ENCODE results near the gene PLEKHN1.
"Not testable (repeated sequence)": the region's sequence is repeated elsewhere in the genome, so short reads cannot be mapped to it uniquely, and the experiment has no call there.

Gene PLEKHN1

DNA sequence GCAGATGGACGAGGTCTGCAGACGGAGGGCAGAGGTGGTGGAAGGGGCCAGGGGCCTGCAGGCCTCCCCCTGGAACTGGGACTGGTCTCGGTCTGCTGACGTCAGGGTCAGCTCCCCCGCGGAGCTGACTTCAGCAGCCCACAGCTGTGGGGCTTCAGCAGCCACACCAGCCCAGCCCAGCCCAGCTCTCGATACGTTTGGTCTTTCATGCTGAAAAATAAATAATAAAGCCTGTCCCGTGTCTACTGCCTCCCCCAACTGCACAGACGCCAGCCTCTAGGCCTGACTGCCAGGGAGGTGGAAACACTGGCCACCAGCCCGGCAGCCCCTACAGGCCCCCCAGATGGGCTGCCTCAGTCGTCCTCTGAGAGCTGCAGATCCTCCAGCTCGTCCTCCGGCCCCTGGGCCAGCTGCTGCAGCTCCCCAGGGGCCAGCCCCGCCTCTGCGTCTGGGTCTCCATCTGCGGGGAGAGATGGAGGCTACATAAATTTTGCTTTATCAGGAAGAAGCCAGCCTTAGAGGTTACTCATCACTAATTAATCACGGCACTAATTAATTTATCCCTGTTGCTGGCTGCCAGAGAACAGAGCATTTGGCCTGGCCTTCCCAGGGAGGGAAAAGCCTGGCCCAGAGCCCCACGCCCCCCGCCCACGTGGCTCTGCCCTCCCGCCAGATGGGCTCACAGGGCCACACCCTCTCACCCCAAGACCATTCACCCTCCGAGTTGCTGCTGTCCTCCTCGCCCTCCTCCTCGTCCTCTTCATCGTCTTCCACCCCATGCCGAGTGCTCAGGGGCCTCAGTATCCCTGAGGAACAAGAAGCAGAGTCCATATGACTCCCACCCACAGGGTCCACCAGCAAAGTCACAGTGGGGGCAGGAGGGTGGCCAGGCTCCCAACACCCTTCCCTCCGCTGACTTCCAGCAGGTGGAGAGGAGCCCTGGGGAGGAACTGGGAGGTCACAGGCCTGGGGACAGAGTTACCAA, 21.6 kb upstream of the PLEKHN1 start:
- H3K4me3 ChIP-seq (ENCODE audit: low read length): no peak overlapping the region
- no peak for DNase-seq (ENCODE audit: low read depth)
- no peak for TF ChIP-seq CTCF (IDR thresholded peaks at IDR 0.05; ENCODE audit: insufficient read depth, low read depth, low read length, missing control alignments)

DNA sequence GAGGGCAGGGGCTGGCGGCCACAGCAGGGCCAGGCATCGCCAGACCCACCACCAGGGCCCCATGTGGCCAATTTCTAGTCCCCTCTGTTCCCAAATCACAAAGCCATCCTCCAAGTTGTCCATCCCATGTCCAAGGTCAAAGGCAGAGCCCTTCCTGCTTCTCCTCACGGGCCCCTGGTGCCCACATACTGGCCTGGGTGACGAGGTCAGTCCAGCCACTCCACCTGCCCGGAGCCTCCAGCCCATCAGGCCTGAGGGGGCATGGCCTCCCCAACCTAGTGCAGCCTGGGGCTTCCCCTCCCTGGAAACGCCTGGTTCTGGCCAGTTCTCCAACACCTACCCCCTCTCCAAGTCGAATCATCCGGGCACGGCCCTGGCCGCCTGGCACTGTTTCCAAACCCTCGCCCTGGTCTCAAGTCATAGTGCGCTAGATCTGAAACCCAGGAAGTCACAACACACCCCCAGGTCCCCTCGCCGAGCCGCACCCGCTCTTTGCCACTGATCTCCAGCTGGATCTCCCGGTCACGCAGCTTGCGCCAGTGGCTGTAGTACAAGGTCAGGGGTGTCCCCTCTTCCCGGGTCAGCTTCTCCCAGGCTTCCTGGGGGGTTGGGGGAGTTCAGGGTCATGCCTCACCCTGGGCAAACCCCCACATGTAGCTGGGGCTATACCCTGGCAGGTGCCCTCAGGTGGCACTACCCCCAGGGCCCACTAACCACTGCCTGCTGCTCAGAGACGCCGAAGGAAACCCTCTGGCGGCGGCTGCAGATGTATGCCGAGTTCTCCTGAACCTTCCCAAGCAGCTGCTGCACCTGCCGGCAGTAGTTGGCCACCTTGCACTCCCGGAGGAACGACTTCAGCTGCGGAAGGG, 20.4 kb upstream of the PLEKHN1 start:
- TF ChIP-seq CTCF (IDR thresholded peaks at IDR 0.05; ENCODE audit: insufficient read depth, low read depth, low read length, missing control alignments): no peak
- DNase-seq (ENCODE audit: low read depth): no peak

DNA sequence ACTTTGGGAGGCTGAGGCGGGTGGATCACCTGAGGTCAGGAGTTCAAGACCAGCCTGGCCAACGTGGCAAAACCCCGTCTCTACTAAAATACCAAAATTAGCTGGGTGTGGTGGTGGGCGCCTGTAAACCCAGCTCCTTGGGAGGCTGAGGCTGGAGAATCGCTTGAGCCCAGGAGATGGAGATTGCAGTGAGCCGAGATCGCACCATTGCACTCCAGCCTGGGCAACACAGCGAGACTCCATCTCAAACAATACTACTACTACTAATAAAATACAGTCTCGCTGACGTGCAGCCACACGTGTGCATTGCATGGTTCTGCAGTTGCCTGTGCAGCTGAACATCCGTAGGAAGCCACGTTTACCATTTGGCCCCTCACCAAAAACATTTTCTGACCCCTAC, 19.5 kb upstream of the PLEKHN1 start:
- DNase-seq (ENCODE audit: low read depth); H3K4me3 ChIP-seq (ENCODE audit: low read length): not testable (repeated sequence)

More for the DNA sequence above, 20.4 kb upstream of the PLEKHN1 start:
- H3K4me3 ChIP-seq (ENCODE audit: low read length): no peak overlapping the region

DNA sequence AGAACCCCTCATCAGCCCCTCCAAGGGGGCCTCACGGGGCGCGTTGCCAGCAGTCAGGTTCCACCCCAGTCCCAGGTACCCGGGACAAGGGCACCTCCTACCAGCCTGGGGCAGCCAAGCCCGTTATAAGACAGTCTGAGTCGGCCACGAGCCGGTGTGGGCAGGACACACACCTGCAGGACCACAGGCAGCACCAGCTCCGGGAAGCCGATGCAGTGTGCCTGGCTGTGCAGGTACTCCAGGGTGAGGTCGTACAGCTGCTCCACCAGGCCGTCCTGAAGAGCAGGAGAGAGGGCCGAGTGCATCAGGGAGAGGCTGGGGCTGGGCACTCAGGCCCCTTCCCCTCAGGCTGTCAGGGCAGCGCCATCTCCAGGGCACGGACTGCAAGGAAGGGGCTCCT, 18.3 kb upstream of the PLEKHN1 start:
- no peak overlapping the region for H3K4me3 ChIP-seq (ENCODE audit: low read length)
- no peak for TF ChIP-seq CTCF (IDR thresholded peaks at IDR 0.05; ENCODE audit: insufficient read depth, low read depth, low read length, missing control alignments)
- no peak for DNase-seq (ENCODE audit: low read depth)

DNA sequence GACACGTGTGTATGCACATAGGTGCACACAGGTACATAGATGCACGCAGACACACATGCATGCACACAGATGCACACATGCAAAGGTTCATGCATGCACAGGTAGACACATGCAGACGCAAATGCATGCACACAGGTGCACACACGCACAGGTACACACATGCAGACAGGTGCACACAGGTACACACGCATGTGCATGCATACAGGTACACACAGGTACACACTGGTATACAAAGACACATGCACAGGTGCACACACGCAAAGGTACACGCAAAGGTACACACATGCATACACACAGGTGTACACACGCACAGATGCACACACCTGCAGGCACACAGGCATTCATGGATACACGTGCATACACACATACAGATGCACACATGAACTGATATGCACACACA, 16.0 kb upstream of the PLEKHN1 start:
- no peak for TF ChIP-seq CTCF (IDR thresholded peaks at IDR 0.05; ENCODE audit: insufficient read depth, low read depth, low read length, missing control alignments)
- DNase-seq (ENCODE audit: low read depth): no peak
- H3K4me3 ChIP-seq (ENCODE audit: low read length): no peak overlapping the region

GRCh38 chr1:950881-951280, 15.4 kb upstream of the PLEKHN1 start:
- TF ChIP-seq CTCF (IDR thresholded peaks at IDR 0.05; ENCODE audit: insufficient read depth, low read depth, low read length, missing control alignments): no peak
- no peak overlapping the region for H3K4me3 ChIP-seq (ENCODE audit: low read length)

DNA sequence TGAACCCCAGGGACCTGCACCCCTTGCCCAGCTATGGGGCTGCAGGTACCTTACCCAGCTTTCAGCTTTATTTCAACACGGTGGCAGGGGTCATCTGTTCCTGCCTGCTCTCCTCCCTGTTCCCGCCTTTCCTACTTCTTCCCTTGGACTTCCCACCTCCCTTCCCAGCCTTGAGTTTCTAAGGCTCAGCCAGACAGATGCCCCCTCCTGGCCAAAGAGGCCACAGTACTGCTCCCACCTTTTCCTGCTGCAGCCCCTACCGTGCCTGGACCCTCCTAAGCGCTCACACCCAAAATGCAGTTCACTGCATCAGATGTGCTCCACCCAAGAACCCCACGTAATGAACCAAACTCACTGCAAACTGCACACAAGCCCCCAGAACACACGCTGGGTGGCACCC, 14.9 kb upstream of the PLEKHN1 start:
- DNase-seq (ENCODE audit: low read depth): no peak
- H3K4me3 ChIP-seq (ENCODE audit: low read length): no peak overlapping the region
- TF ChIP-seq CTCF (IDR thresholded peaks at IDR 0.05; ENCODE audit: insufficient read depth, low read depth, low read length, missing control alignments): peak; percentile 26

More at GRCh38 chr1:950881-951280, 15.4 kb upstream of the PLEKHN1 start:
- no peak for DNase-seq (ENCODE audit: low read depth)
